GM12874 (cell line): ENCODE data around the gene RPRD1B.

Source experiments
- CTCF ChIP-seq: IDR thresholded peaks from 2 replicates; pipeline ENCODE4 v1.5.1; 2011; ENCODE audit warnings: low read depth, mild to moderate bottlenecking, control low read depth, low read length, moderate library complexity; ENCODE audit not compliant: insufficient read depth

RPRD1B gene

GRCh38 chr20:38046572-38046971 lies 13.0 kb downstream of the RPRD1B start:
- TF ChIP-seq CTCF = no peak

GRCh38 chr20:38049800-38050199 lies 16.3 kb downstream of the RPRD1B start:
- TF ChIP-seq CTCF = no peak

- TF ChIP-seq CTCF = no peak
These were observed 17.1 kb downstream of the RPRD1B start for GRCh38 chr20:38050686-38051085.

- no peak for TF ChIP-seq CTCF
These were observed 19.3 kb downstream of the RPRD1B start for GRCh38 chr20:38052870-38053269.

GRCh38 chr20:38054647-38055046 lies 21.1 kb downstream of the RPRD1B start:
- no peak for TF ChIP-seq CTCF

GRCh38 chr20:38055294-38055693 lies 21.7 kb downstream of the RPRD1B start:
- no peak for TF ChIP-seq CTCF

- TF ChIP-seq CTCF = no peak
These were observed 22.3 kb downstream of the RPRD1B start for GRCh38 chr20:38055848-38056247.
